ENCODE results near the gene ELOA. TPM values are rescaled to one million over a fixed set of nuclear protein-coding genes. Genes with fewer than 3 reads are reported as not detected.
A peak's percentile ranks its signal among the peaks of the same experiment; 100 is the strongest.
"Not testable (repeated sequence)": the region's sequence is repeated elsewhere in the genome, so short reads cannot be mapped to it uniquely, and the experiment has no call there.

The ELOA gene
- total RNA-seq, 1 donor from 2014 or later, result 24.5 TPM

DNA sequence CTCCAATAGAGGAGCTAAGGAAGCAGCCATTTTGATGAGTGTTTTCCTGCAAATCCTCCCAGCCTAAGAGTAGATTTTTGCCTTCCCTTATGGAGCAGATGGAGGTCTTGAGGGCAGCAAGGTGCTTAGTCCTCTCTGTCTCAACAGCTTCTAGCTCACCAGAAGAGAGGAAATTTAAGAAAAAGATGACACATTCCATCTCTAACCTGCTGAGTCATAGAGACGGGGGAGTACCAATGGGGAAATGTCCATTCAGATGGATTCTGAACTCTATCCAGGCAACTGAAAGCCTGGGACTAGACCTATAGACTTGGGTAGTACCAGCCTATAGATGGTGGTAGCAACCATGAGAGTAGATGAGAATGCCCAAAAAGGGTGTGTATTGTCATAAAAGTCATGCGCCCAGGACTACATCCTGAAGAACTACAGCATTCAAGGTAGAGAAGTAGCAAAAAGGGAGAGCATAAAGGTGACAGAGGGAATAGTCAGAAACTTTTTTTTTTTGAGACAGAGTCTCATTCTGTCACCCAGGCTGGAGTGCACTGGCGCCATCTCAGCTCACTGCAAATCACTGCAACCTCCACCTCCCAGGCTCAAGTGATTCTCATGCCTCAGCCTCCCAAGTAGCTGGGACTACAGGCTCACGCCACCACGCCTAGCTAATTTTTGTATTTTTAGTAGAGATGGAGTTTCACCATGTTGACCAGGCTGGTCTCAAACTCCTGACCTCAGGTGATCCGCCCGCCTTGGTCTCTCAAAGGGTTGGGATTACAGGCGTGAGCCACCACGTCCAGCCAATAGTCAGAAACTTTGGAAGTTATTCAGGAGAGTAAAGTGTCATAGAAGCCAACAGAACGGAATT is 10.7 kb upstream of the ELOA start:
- no peak for DNase-seq (ENCODE audit: low spot score in 2 of 2)
- FAIRE-seq, result no peak

DNA sequence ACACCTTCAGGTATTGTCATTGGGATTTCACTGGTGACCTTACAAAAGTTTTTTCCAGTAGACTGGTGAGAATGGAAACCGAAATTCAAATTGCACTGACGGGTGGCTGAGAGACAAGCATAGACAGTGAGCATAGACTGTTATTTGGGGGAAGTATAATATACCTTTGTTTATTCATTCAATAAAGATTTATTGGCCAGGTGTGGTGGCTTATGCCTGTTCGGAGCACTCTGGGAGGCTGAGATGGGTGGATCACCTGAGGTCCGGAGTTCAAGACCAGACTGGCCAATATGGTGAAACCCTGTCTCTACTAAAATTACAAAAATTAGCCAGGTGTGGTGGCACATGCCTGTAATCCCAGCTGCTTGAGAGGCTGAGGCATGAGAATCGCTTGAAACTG is 10.0 kb upstream of the ELOA start:
- not testable (repeated sequence) for FAIRE-seq; DNase-seq (ENCODE audit: low spot score in 2 of 2)

DNA sequence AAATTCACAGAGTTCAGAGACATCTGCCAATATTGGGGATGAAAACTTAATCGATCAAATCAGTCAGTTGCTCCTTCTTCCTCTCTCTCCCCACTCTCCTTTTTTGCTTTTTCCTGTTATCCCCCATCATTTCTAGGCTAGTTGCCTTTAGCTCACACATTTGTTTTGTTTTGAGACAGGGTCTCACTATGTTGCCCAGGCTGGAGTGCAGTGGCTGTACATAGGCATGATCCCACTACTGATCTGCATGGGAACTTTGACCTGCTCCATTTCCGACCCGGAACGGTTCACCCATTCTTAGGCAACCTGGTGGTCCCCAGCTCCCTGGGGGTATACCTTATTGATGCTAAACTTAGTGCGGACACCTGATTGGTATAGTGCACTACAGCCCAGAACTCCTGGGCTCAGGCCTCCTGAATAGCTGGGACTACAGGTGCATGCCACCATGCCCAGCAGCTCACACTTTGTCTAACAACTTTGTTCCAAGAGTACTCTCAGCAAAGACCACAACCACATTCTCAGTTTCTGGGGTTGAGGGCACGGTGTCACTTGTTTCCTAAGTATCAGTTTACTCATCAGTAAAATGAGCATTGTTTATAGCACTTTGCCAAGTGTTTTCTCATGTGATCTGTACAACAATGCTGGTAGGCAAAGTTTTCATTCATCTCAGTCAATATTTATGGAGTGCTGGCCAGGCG is 6.7 kb upstream of the ELOA start:
- DNase-seq (ENCODE audit: low spot score in 2 of 2), result no peak
- no peak for FAIRE-seq

DNA sequence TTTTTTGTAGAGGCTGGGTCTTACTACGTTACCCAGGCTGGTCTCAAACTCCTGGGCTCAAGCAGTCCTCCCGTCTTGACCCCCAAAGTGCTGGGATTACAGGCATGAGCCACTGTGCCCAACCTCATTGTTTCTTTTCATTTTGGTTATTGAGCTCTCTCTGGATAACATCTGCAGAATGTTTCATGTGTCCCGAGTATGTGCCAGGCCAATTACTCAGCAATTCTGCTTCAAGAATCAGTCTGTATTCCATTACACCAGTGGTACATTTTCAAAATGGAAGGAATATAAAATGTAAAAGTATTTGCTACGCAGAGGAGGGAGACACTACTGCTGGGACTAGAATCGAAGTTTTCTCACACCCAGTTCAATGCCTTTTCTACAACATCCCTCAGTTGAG is 1.7 kb upstream of the ELOA start:
- no peak for DNase-seq (ENCODE audit: low spot score in 2 of 2)
- FAIRE-seq, result no peak

DNA sequence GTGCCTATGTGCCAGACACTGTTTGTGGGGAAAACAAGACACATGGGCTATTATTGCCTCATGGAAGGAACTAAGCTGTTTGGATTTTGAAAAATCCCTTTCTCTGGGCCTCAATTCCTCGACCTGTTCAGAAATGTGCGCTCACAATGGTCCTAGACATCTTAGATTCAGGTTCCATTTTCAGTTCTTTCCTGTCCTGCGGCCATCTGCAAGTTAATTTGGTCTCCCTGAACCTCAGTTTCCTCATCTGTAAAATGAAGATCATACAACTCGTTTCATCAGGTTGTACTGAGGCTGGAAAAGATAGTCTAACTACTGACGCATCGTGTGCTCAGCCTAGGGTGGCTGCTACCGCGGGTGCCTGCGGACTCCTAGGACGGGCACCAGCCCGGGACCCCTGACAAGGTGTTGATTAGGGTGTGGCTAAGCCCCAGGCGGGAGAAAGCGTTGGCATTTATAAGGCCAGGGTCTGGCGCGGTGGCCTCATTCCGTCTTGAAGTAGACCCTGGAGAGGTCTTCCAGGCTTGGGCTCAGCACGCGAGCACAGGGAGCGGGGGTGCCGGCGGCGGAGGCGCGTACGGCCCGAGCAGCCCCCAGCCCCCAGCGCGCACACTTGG is 493 bp upstream of the ELOA start:
- no peak for FAIRE-seq
- peak in 1 of 2 donors; percentile 36 for DNase-seq (ENCODE audit: low spot score in 2 of 2)

DNA sequence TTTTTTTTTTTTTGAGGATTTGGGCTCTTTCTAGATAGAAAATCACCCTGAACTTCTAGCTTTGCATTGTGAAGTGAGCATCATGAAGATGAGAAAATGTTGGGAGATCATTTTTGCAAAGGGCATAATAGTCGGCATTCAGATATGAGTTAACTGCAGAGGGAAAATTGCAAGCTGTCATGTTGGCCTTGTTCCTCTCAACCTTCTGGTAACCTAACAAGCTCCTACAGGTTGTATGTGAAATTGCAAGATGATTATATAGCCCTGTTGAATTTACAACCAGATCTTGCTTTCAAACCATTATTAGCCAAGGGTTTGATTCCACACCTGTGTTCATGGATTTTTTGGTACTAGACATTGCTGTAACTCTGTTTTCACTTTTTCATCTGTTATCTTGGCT is 2.2 kb downstream of the ELOA start:
- DNase-seq (ENCODE audit: low spot score in 2 of 2), result no peak
- FAIRE-seq, result no peak

DNA sequence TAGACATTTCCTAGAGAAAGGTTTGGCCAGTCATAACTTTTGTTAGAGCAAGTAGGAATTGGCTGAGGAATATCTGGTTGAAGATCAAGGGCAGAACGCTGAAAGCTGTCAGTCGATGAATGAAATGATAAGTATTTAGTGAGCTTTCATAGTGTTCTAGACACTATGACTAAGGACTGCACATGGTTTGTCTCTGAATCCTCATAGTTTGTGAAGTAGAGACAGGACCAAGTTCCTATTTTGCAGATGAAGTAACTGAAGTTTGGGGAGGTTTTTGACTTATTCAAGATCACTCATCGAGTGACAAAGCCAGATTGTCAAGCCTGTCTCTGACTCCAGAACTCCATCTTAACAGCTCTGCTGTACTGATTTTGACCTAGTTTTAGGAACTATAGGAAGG is 4.7 kb downstream of the ELOA start:
- DNase-seq (ENCODE audit: low spot score in 2 of 2) (no peak), FAIRE-seq (no peak)

DNA sequence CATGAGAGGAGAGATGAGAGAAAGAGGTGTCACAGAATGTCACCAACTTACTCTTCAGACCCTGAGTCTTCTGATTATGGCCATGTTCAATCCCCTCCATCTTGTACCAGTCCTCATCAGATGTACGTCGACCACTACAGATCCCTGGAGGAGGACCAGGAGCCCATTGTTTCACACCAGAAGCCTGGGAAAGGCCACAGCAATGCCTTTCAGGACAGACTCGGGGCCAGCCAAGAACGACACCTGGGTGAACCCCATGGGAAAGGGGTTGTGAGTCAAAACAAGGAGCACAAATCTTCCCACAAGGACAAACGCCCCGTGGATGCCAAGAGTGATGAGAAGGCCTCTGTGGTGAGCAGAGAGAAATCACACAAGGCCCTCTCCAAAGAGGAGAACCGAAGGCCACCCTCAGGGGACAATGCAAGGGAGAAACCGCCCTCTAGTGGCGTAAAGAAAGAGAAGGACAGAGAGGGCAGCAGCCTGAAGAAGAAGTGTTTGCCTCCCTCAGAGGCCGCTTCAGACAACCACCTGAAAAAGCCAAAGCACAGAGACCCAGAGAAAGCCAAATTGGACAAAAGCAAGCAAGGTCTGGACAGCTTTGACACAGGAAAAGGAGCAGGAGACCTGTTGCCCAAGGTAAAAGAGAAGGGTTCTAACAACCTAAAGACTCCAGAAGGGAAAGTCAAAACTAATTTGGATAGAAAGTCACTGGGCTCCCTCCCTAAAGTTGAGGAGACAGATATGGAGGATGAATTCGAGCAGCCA is 8.0 kb downstream of the ELOA start:
- FAIRE-seq (no peak), DNase-seq (ENCODE audit: low spot score in 2 of 2) (peak in 1 of 2 donors; percentile 49)

DNA sequence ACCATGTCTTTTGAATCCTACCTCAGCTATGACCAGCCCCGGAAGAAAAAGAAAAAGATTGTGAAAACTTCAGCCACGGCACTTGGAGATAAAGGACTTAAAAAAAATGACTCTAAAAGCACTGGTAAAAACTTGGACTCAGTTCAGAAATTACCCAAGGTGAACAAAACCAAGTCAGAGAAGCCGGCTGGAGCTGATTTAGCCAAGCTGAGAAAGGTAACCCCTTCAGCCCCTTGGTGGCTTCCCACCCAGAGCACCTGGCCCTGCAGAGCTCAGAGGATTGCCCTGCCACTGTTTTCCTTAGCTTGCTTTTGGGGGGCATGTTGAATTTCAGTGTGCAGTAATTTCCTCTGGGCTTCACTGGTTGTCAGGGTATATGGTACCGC is 8.5 kb downstream of the ELOA start:
- DNase-seq (ENCODE audit: low spot score in 2 of 2) (no peak), FAIRE-seq (no peak)

DNA sequence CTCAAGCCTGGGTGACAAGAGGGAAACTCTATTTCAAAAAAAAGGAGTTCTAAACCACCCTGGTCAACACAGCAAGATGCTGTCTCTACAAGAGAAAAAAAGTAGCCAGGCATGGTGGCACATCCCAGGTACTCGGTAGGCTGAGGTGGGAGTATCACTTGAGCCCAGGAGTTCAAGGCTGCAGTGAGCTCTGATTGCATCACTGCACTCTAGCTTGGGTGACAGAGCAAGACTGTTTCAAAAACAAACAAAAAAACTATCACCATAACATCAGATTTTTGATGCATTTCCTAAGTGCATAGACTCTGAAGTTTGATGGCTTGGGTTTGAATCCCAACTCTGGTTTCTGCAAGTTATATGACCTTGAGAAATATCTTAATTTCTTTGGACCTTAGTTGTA is 9.6 kb downstream of the ELOA start:
- FAIRE-seq (no peak), DNase-seq (ENCODE audit: low spot score in 2 of 2) (no peak)

DNA sequence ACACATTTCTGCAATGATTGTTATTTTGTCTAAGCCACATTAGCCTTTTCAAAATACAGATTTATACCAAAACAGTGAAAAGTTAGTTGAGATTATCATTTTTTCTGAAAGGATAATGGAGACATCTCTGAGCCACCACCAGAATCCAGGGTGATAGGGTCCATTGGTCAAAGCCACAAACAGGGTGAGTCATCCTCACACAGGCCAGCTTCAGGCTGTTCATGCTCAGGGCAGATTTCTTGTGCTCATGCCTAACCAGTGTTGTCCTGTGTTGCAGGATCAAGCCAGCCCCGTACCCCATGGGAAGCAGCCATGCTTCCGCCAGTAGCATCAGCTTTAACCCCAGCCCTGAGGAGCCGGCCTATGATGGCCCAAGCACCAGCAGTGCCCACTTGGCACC is 13.4 kb downstream of the ELOA start:
- FAIRE-seq, result no peak
- no peak for DNase-seq (ENCODE audit: low spot score in 2 of 2)

DNA sequence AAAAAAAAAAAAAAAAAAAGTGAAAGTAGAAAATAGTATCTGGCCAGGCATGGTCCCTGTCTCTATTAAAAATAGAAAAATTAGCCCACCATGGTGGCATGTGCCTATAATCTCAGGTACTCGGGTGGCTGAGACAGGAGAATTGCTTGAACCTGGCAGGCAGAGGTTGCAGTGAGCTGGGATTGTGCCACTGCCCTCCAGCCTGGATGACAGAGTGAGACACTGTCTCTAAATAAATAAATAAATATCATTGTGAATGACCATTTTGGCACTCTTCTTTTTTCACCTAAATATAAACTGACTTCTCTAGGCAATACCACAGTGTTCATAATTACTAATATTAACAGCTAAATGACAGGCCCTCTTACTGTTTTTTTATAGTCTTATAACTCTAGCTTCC is 14.5 kb downstream of the ELOA start:
- no peak for FAIRE-seq

DNA sequence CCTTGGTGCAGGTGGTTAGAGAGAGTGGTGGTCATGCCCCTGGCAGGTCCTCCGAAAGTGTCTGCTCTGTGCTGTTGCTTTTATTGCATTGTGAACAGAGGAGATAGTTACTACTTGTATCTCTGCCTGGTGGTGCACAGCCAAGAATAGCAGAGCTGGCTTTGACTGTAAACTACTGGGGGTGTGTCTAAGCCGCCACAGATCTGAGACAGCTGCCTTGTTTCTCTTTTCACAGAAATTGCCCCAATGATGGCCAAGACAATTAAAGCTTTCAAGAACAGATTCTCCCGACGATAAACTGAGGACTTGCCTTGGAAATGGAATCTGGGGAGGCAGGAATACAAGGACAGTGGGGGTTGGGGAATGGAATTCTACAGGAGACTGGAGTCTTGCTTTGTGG is 16.0 kb downstream of the ELOA start:
- FAIRE-seq (no peak), DNase-seq (ENCODE audit: low spot score in 2 of 2) (no peak)

More for the DNA sequence above, 14.5 kb downstream of the ELOA start:
- DNase-seq (ENCODE audit: low spot score in 2 of 2), result no peak

DNA sequence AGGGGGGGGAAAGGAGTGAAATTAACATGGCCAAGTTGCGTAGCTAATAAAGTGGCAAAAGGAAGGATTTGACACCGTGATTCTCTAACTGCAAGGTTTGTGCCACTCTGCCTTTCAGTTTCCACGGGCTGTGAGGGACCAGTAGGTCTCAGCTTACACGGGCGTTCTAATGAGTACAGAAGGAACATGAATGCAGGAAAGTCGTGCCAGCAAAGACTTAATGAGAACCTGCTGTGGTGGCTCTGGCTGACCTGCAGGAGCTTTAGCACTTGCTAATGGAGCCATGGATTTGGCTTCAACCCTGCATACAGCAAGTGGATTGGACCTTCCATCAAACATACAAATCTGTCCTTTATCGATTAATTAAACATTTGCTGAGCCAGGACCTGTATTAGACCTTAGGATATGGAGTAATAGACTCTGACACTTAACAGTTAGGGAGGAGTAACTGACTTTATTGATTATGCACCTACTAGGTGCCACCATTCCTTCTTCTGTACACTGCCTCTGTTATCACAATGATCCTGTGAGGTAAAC is 19.8 kb downstream of the ELOA start:
- DNase-seq (ENCODE audit: low spot score in 2 of 2) (no peak), FAIRE-seq (no peak)

DNA sequence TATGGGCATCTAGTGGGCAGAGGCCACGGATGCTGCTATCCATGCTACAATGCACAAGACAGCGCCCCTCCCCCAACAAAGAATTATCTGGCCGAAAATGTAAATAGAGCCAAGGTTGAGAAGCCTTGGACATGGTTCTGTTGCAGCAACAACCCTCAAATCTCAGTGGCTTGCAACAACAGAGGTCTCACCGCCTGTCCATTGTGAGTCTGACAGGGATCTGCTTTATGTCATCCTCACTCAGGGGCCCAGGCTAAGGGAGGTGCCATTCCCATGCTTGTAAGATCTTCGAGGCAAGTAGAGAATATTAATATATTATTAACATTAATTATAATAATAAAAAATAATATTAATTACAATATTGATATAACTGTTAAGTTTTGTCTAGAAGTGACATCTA is 25.5 kb downstream of the ELOA start:
- FAIRE-seq (no peak), DNase-seq (ENCODE audit: low spot score in 2 of 2) (no peak)

DNA sequence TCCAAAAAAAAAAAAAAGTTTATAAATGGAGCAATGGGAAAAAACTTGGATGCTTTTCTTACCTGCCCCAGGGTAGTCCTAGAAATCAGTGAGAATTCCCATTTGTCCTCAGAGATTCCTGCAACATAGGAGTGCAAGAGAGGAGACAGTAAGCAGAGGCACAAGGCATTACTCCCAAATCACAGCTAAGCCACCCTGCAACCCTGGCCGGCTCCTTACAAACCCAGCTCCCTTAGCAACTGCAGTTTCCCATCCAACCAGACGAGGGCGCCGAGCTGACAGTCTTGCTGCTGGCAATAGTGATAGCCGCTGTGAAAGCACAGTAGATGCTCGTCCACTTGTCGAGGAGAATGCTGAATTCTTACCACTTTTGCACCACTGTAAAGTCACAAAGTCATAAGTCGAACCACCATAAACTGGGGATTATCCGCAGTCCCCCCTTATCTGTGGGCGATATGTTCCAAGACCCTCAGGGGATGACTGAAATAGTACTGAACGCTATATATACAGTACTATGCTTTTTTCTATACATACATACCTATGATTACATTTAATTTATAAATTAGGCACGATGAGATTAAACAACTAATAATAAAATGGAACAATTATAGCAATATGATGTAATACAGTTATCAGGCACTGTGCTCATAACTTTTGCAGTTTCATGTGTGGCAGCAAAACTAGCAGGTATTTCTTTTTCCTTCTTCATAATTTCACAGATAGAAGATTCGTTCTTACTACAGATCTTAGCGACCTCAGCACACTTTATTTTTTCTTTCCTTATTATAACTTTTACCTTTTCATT is 29.0 kb downstream of the ELOA start:
- DNase-seq (ENCODE audit: low spot score in 2 of 2), result peak in 1 of 2 donors; percentile 49
- FAIRE-seq, result no peak

DNA sequence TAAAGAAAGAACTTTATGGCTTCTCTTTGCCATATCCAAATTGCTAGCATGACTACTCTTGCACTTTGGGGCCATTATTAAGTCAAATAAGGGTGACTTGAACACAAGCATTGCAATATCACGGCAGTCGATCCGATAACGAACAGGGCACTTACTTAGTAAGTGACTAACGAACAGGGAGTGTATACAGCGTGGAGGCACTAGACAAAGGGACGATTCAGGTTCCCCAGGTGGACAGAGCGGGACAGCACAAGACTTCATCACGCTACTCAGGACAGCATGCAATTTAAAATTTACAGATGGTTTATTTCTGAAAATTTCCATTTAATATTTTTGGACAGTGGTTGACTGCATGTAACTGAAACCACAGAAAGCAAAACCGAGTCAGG is 29.6 kb downstream of the ELOA start:
- FAIRE-seq (no peak), DNase-seq (ENCODE audit: low spot score in 2 of 2) (no peak)

DNA sequence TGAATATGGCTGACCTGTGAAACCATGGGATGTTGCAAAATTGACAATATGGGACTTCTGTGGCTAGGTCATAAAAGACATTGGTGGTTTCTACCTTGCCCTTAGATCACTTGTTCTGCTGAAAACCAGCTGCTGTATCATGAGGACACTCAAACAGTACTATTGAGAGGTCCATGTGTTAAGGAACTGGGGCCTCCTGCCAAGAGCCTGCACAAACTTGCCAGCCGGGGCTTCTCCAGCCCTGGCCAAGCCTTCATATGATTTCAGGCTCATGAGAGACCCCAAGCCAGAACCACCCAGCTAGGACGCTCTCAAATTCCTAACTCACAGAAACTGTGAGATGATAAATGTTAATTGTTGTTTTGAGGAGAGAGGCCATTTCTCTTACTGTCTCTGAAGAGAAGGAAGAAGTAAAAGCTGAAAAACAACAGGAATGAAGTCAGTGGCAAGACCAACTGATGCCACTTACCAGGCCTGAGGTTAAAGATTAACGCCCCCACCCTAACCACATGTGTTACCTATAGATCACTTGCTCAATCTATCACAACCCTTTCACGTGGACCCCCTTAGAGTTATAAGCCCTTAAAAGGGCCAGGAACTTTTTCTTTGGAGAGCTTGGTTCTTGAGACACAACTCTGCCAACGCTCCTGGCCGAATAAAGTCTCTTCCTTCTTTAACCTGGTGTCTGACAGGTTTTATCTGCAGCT is 31.1 kb downstream of the ELOA start:
- no peak for FAIRE-seq
- DNase-seq (ENCODE audit: low spot score in 2 of 2), result no peak

DNA sequence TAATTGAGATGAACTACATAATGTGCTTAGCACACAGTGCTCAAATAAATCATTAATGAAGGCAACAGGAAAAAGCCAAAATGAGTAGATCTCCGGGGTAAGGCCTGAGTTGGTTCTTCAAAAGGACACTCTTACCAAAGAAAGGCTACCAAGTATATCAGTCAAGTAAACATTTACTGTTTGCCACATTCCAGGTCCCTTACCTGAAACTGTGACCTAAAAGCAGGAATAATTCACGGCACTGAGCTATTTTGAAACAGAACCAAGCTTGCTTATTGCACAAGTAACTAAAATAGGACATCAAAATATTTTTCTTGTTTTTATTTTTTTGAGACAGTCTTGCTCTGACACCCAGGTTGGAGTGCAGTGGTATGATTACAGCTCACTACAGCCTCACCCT is 32.9 kb downstream of the ELOA start:
- FAIRE-seq, result no peak
- DNase-seq (ENCODE audit: low spot score in 2 of 2), result no peak
